Activated B cell treated with CpG ODN at 0.5 μM for 24 hours (primary cell): ENCODE measurements around the gene FBXW8. TPM values are rescaled to one million over a fixed set of nuclear protein-coding genes. Genes with fewer than 3 reads are reported as not detected.

Experiments used
- ATAC-seq: fragments of 200-7000 bp; cut with Tn5 transposase; one replicate; pipeline ENCODE4 v1.10.0; 2021; ENCODE audit warnings: low read depth, mild to moderate bottlenecking, moderate library complexity
- CTCF ChIA-PET: fragments of 350-600 bp; sonication (Branson Sonifier 250); formaldehyde crosslinking; loops from one replicate; lab custom pipeline; 2021; ENCODE audit warnings: antibody characterized with exemption; lab: Charles Lee
- POLR2A ChIA-PET: fragments of 350-600 bp; sonication (Branson Sonifier 250); formaldehyde crosslinking; loops from one replicate; lab custom pipeline; 2021; ENCODE audit warnings: antibody characterized with exemption; lab: Charles Lee
- DNase-seq: peaks from one replicate; pipeline ENCODE4 v3.0.0; 2022
- H3K27ac Mint-ChIP-seq: one replicate; pipeline ENCODE4 v1.8.0; 2020; ENCODE audit warnings: mixed read lengths
- H3K27me3 Mint-ChIP-seq: one replicate; pipeline ENCODE4 v1.8.0; 2021; ENCODE audit warnings: mixed read lengths
- H3K36me3 Mint-ChIP-seq: one replicate; pipeline ENCODE4 v1.8.0; 2021; ENCODE audit warnings: low read depth, mixed read lengths
- H3K4me1 Mint-ChIP-seq: one replicate; pipeline ENCODE4 v1.8.0; 2021; ENCODE audit warnings: mixed read lengths
- H3K4me3 Mint-ChIP-seq: one replicate; pipeline ENCODE4 v1.8.0; 2020; ENCODE audit warnings: mild to moderate bottlenecking, mixed read lengths
- H3K9me3 Mint-ChIP-seq: one replicate; pipeline ENCODE4 v1.8.0; 2020; ENCODE audit warnings: mixed read lengths
- CTCF ChIP-seq: fragments of 200-600 bp; IDR thresholded peaks from one replicate; pipeline ENCODE4 v1.8.0; 2022; ENCODE audit warnings: antibody characterized with exemption, mild to moderate bottlenecking
- intact Hi-C: fragments of 100-400 bp; cut with micrococcal nuclease; formaldehyde crosslinking; loops from one replicate; pipeline ENCODE4 v1.15.1; 2024
- total RNA-seq: library from RNA; stranded (reverse); gene quantifications from 2 replicates; pipeline ENCODE4 v1.2.3, GENCODE V29; 2022

The FBXW8 gene
- total RNA-seq, 1 donor from 2014 or later: 17.6 TPM

- H3K9me3 Mint-ChIP-seq: no peaks in the 10 kb centered on the region
These were observed 88.3 kb downstream of the FBXW8 start for GRCh38 chr12:116999066-116999465.

GRCh38 chr12:117000316-117000715 is 89.6 kb downstream of the FBXW8 start:
- peaks cover 6% of the 10 kb centered on the region for H3K4me1 Mint-ChIP-seq
- H3K27me3 Mint-ChIP-seq: no peaks in the 10 kb centered on the region
- no peak overlapping the region for H3K27ac Mint-ChIP-seq
- peak; percentile 61 for ATAC-seq
- no peak for DNase-seq
- TF ChIP-seq CTCF: no peak
- H3K36me3 Mint-ChIP-seq: peaks cover 58% of the 10 kb centered on the region
- H3K9me3 Mint-ChIP-seq: no peaks in the 10 kb centered on the region
- intact Hi-C loops: no loop called here
- ChIA-PET CTCF (no interaction called here), POLR2A (no interaction called here)
- H3K4me3 Mint-ChIP-seq: no peak overlapping the region

More at GRCh38 chr12:116999066-116999465, 88.3 kb downstream of the FBXW8 start:
- Mint-ChIP-seq H3K36me3 (peaks cover 55% of the 10 kb centered on the region), H3K27me3 (no peaks in the 10 kb centered on the region), H3K4me3 (no peak overlapping the region), H3K4me1 (peaks cover 6% of the 10 kb centered on the region), H3K27ac (no peak overlapping the region)
- ATAC-seq (no peak), DNase-seq (no peak)
- POLR2A ChIA-PET: no interaction called here
- intact Hi-C loops: no loop called here
- CTCF ChIA-PET: no interaction called here
- no peak for TF ChIP-seq CTCF

GRCh38 chr12:117002051-117002817 is 91.5 kb downstream of the FBXW8 start:
- CTCF ChIA-PET: no interaction called here
- H3K36me3 Mint-ChIP-seq: peaks cover 61% of the 10 kb centered on the region

GRCh38 chr12:117003883-117004404 is 93.2 kb downstream of the FBXW8 start:
- H3K27me3 Mint-ChIP-seq: no peaks in the 10 kb centered on the region
- H3K36me3 Mint-ChIP-seq: peaks cover 66% of the 10 kb centered on the region
- peaks cover 6% of the 10 kb centered on the region for H3K4me1 Mint-ChIP-seq
- CTCF ChIA-PET: no interaction called here
- no peak for ATAC-seq
- POLR2A ChIA-PET: no interaction called here
- no peak overlapping the region for H3K27ac Mint-ChIP-seq
- intact Hi-C loops: no loop called here
- no peaks in the 10 kb centered on the region for H3K9me3 Mint-ChIP-seq
- no peak for TF ChIP-seq CTCF
- DNase-seq: no peak
- H3K4me3 Mint-ChIP-seq: no peak overlapping the region

More at GRCh38 chr12:117002051-117002817, 91.5 kb downstream of the FBXW8 start:
- POLR2A ChIA-PET: no interaction called here
- no peak overlapping the region for H3K27ac Mint-ChIP-seq
- H3K9me3 Mint-ChIP-seq: no peaks in the 10 kb centered on the region
- H3K4me3 Mint-ChIP-seq: no peak overlapping the region
- intact Hi-C loops: no loop called here
- peaks cover 6% of the 10 kb centered on the region for H3K4me1 Mint-ChIP-seq
- no peak for TF ChIP-seq CTCF
- ATAC-seq (no peak), DNase-seq (no peak)
- no peaks in the 10 kb centered on the region for H3K27me3 Mint-ChIP-seq

GRCh38 chr12:117005417-117006046 is 94.8 kb downstream of the FBXW8 start:
- no peaks in the 10 kb centered on the region for H3K9me3 Mint-ChIP-seq
- intact Hi-C loops: no loop called here
- no peak overlapping the region for H3K27ac Mint-ChIP-seq
- DNase-seq (no peak), ATAC-seq (no peak)
- no peaks in the 10 kb centered on the region for H3K27me3 Mint-ChIP-seq
- ChIA-PET CTCF (no interaction called here), POLR2A (no interaction called here)
- no peak for TF ChIP-seq CTCF
- peaks cover 71% of the 10 kb centered on the region for H3K36me3 Mint-ChIP-seq
- no peak overlapping the region for H3K4me3 Mint-ChIP-seq
- H3K4me1 Mint-ChIP-seq: peaks cover under 1% of the 10 kb centered on the region
